Esophagus squamous epithelium (tissue), 5 donors: ENCODE data around the gene IGSF6. TPM values are rescaled to one million over a fixed set of nuclear protein-coding genes. Genes with fewer than 3 reads are reported as not detected.

Experiments used
- DNase-seq: peaks from one replicate; lab custom pipeline; 2025; lab: John Stamatoyannopoulos, UW
- H3K27ac ChIP-seq, 4 donors: fragments of 200-600 bp; sonication (generic); one replicate each; pipeline ENCODE4 v1.5.1; 2016 to 2019; ENCODE audit warnings: mild to moderate bottlenecking in 1 of 4
- H3K27me3 ChIP-seq, 4 donors: fragments of 200-600 bp; sonication (generic); 1 replicate in 3 of 4; 2 replicates in 1 of 4; pipeline versions ENCODE4 v1.5.1 to v1.6.0; 2017 to 2021; ENCODE audit warnings: antibody characterized with exemption in 1 of 4
- H3K36me3 ChIP-seq, 3 donors: fragments of 200-600 bp; sonication (generic); one replicate each; pipeline ENCODE4 v1.5.1; 2016 to 2019
- H3K4me1 ChIP-seq, 3 donors: fragments of 200-600 bp; sonication (generic); one replicate each; pipeline ENCODE4 v1.5.1; 2017 to 2019
- H3K4me3 ChIP-seq, 4 donors: fragments of 200-600 bp; sonication (generic); 1 replicate in 3 of 4; 2 replicates in 1 of 4; pipeline ENCODE4 v1.5.1; 2016 to 2019; ENCODE audit warnings: mild to moderate bottlenecking in 2 of 4, moderate library complexity in 1 of 4
- H3K9me3 ChIP-seq, 3 donors: fragments of 200-600 bp; sonication (generic); one replicate each; pipeline ENCODE4 v1.5.1; 2016 to 2019
- CTCF ChIP-seq, 6 experiments: fragments of 450-650 bp in 4 of 6; fragments of 200-600 bp in 2 of 6; sonication (generic) in 2 of 6; IDR thresholded peaks; one replicate each; pipeline ENCODE4 v1.5.1; 2016 to 2019; ENCODE audit warnings: antibody characterized with exemption in 6 of 6, mild to moderate bottlenecking in 4 of 6, moderate library complexity in 4 of 6
- POLR2A ChIP-seq, 4 donors: fragments of 450-650 bp; IDR thresholded peaks; one replicate each; pipeline ENCODE4 v1.6.1; 2017; ENCODE audit warnings: antibody characterized with exemption in 4 of 4, mild to moderate bottlenecking in 4 of 4, moderate library complexity in 3 of 4
- WGBS, 2 donors: methylation state at CpG; one replicate each; pipeline ENCODE4 v1.1.5; 2018; 5-methylcytosine and 5-hydroxymethylcytosine counted together
- intact Hi-C: fragments of 100-400 bp; cut with DNase I; formaldehyde crosslinking; loops from one replicate; pipeline ENCODE4 v1.15.0; 2022
- total RNA-seq, 4 donors: library from RNA; depleted of rRNA; stranded (reverse); fragments of >200 nt; gene quantifications; one replicate each; pipeline ENCODE4 v1.1.0, GENCODE V29; 2016
- donor health status: DM: yes; HTN: yes; CAD: no.

IGSF6 gene
- total RNA-seq, 4 donors from 2014 or later = 0.18 to 3.6 (median 1.3) TPM

- intact Hi-C loops = no loop called here
Observed at GRCh38 chr16:21659124-21659523, 6.7 kb upstream of the IGSF6 start.

DNA sequence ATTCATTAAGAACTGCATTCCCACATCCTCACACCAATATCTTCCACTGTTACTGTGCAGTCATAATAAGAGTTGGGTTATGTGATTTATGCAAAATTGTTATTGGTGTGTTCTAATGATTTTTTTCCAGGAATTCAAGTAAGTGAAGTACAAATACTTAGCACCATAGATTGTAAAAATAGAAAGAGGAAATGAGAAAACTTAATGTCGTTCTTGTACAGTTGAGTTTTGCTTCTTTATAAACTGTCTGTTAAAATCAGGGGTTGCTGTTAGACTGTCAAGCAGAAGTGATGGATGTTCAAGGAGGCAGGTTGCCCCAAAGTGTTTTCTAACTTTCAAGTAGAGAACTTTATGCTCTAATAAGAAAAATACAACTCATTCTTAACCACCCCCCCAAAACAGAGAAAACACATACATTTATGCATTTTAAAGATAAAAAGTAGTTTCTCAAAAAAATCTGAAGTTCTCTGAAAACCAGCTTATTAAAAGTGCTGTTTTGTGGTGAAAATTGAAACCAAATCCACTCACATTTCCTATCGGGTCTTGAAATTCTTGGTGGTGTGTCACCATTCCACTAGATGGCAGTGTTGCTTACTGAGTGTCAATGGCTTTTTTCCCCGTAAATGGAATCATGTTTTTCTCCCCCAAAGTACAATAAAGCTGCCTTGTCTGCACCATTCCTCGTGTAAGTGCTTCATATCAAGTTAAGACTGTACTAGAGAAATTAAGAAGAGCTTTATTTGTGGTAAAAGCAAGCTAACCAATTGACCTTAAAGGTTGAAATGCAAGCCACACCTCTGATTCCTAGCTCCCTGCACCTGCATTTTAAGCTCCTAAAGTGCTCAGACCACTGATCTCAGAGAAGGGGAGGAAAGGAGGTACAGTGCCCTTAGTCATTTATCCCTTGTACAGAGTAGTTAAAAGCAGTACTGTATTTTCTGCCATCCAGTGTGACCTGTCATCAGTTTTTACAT is 4.7 kb upstream of the IGSF6 start:
- Histone ChIP-seq H3K36me3 (peaks cover 0 to 17% (median 0%) of the 10 kb centered on the region in 3 donors), H3K27me3 (no peaks in the 10 kb centered on the region), H3K9me3 (no peaks in the 10 kb centered on the region), H3K4me3 (no peak overlapping the region), H3K4me1 (peaks cover 5 to 40% (median 13%) of the 10 kb centered on the region in 3 donors), H3K27ac (peak overlapping the region in 1 of 4 donors; percentile 13)
- TF ChIP-seq POLR2A (IDR thresholded peaks at IDR 0.05) (no peak), CTCF (IDR thresholded peaks at IDR 0.05) (peak; percentile 53 to 81 (median 72))
- DNase-seq = no peak
- intact Hi-C loops = no loop called here
- WGBS, 2 donors = 5 to 12% methylated on average over 4 of the region's 4 CpGs

More at GRCh38 chr16:21659124-21659523, 6.7 kb upstream of the IGSF6 start:
- no peaks in the 10 kb centered on the region for H3K9me3 ChIP-seq
- WGBS, 2 donors = 81 to 85% methylated on average over 4 of the region's 4 CpGs
- no peak overlapping the region for H3K4me3 ChIP-seq
- no peak for DNase-seq
- H3K36me3 ChIP-seq = peaks cover 0 to 17% (median 0%) of the 10 kb centered on the region in 3 donors
- peaks cover 8 to 34% (median 12%) of the 10 kb centered on the region in 3 donors for H3K4me1 ChIP-seq
- peaks cover 0 to 7% (median 0%) of the 10 kb centered on the region in 4 donors for H3K27me3 ChIP-seq
- no peak overlapping the region for H3K27ac ChIP-seq
- TF ChIP-seq POLR2A (IDR thresholded peaks at IDR 0.05) = no peak
- no peak for TF ChIP-seq CTCF (IDR thresholded peaks at IDR 0.05)

DNA sequence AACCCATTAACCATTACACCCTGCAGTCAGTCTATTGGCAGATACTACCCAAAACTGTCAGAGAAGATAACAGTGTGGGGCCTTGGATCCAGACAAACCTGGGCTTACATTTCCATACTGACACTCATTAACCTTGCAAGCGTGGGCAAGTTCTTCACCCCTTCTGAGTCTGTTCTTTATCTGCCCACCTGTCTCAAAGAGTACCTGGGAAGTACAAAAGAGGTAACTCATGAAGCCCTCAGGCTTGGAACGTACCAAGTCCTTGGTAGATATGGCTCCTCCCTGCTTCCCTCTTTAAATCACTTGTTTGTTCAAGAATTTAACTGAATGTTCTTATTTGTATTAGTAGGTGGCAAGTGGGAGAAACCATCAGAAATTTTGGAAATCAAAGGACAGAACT is 2.5 kb upstream of the IGSF6 start:
- Histone ChIP-seq H3K9me3 (no peaks in the 10 kb centered on the region), H3K27ac (peak overlapping the region in 1 of 4 donors; percentile 46), H3K4me1 (peaks cover 5 to 52% (median 13%) of the 10 kb centered on the region in 3 donors), H3K36me3 (peaks cover 0 to 17% (median 0%) of the 10 kb centered on the region in 3 donors), H3K27me3 (no peaks in the 10 kb centered on the region), H3K4me3 (no peak overlapping the region)
- TF ChIP-seq POLR2A (IDR thresholded peaks at IDR 0.05) (no peak), CTCF (IDR thresholded peaks at IDR 0.05) (no peak)
- DNase-seq = no peak
- 28 to 73% methylated on average over 2 of the region's 2 CpGs for WGBS, 2 donors
- intact Hi-C loops = no loop called here

GRCh38 chr16:21654466-21654865 is 2.1 kb upstream of the IGSF6 start:
- 61 to 77% methylated on average over 1 of the region's 1 CpG for WGBS, 2 donors
- H3K9me3 ChIP-seq = no peaks in the 10 kb centered on the region
- H3K27me3 ChIP-seq = no peaks in the 10 kb centered on the region
- intact Hi-C loops = no loop called here
- H3K4me3 ChIP-seq = no peak overlapping the region
- no peak for DNase-seq
- H3K4me1 ChIP-seq = peaks cover 5 to 52% (median 13%) of the 10 kb centered on the region in 3 donors
- H3K36me3 ChIP-seq = peaks cover 0 to 21% (median 0%) of the 10 kb centered on the region in 3 donors
- no peak for TF ChIP-seq CTCF (IDR thresholded peaks at IDR 0.05)
- TF ChIP-seq POLR2A (IDR thresholded peaks at IDR 0.05) = no peak
- peak overlapping the region in 1 of 4 donors; percentile 46 for H3K27ac ChIP-seq

GRCh38 chr16:21653571-21653970 is 1.2 kb upstream of the IGSF6 start:
- H3K36me3 ChIP-seq = peaks cover 0 to 28% (median 0%) of the 10 kb centered on the region in 3 donors
- H3K27me3 ChIP-seq = no peaks in the 10 kb centered on the region
- intact Hi-C loops = no loop called here
- H3K27ac ChIP-seq = peak overlapping the region in 1 of 4 donors; percentile 46
- H3K4me3 ChIP-seq = no peak overlapping the region
- TF ChIP-seq CTCF (IDR thresholded peaks at IDR 0.05) (no peak), POLR2A (IDR thresholded peaks at IDR 0.05) (no peak)
- DNase-seq = no peak
- H3K9me3 ChIP-seq = no peaks in the 10 kb centered on the region
- H3K4me1 ChIP-seq = peaks cover 5 to 55% (median 13%) of the 10 kb centered on the region in 3 donors
- WGBS, 2 donors = 79 to 80% methylated on average over 3 to 4 of the region's 5 CpGs
